ENCODE results near the gene RTL10. TPM values are rescaled to one million over a fixed set of nuclear protein-coding genes. Genes with fewer than 3 reads are reported as not detected.

The RTL10 gene
- total RNA-seq, 3 donors from 2014 or later, result 10.1 to 12.2 (median 11.9) TPM

GRCh38 chr22:19878461-19879245 lies 24.0 kb upstream of the RTL10 start:
- no peak for TF ChIP-seq CTCF (IDR thresholded peaks at IDR 0.05)
- H3K9me3 ChIP-seq, result no peaks in the 10 kb centered on the region
- no peak overlapping the region for H3K4me3 ChIP-seq
- H3K36me3 ChIP-seq (ENCODE audit: low read depth), result no peaks in the 10 kb centered on the region
- peak in 1 of 3 donors; percentile 43 for DNase-seq
- ATAC-seq, result no peak
- peaks cover 20% of the 10 kb centered on the region for H3K4me1 ChIP-seq (ENCODE audit: low read depth)
- intact Hi-C loops (cut with DNase I, micrococcal nuclease), result no loop called here

GRCh38 chr22:19877626-19878339 lies 23.1 kb upstream of the RTL10 start:
- TF ChIP-seq CTCF (IDR thresholded peaks at IDR 0.05), result no peak
- DNase-seq, result peak in 1 of 3 donors; percentile 48
- intact Hi-C loops (cut with DNase I, micrococcal nuclease), result no loop called here
- Histone ChIP-seq H3K36me3 (ENCODE audit: low read depth) (no peaks in the 10 kb centered on the region), H3K9me3 (no peaks in the 10 kb centered on the region), H3K4me1 (ENCODE audit: low read depth) (peaks cover 29% of the 10 kb centered on the region), H3K4me3 (no peak overlapping the region)
- ATAC-seq, result no peak

- Histone ChIP-seq H3K36me3 (ENCODE audit: low read depth) (no peaks in the 10 kb centered on the region), H3K9me3 (no peaks in the 10 kb centered on the region), H3K4me3 (no peak overlapping the region), H3K4me1 (ENCODE audit: low read depth) (peaks cover 29% of the 10 kb centered on the region)
- peak in 2 of 3 donors; percentile 26 to 40 for DNase-seq
- no peak for ATAC-seq
- intact Hi-C loops (cut with DNase I, micrococcal nuclease), result no loop called here
- TF ChIP-seq CTCF (IDR thresholded peaks at IDR 0.05), result no peak
These were observed 22.4 kb upstream of the RTL10 start for GRCh38 chr22:19876941-19877625.

- ATAC-seq, result no peak
- Histone ChIP-seq H3K4me3 (no peak overlapping the region), H3K9me3 (no peaks in the 10 kb centered on the region), H3K4me1 (ENCODE audit: low read depth) (peaks cover 29% of the 10 kb centered on the region), H3K36me3 (ENCODE audit: low read depth) (no peaks in the 10 kb centered on the region)
- TF ChIP-seq CTCF (IDR thresholded peaks at IDR 0.05), result no peak
- peak in 2 of 3 donors; percentile 41 to 47 for DNase-seq
- intact Hi-C loops (cut with DNase I, micrococcal nuclease), result no loop called here
These were observed 21.8 kb upstream of the RTL10 start for GRCh38 chr22:19876314-19876940.

GRCh38 chr22:19875531-19876313 lies 21.0 kb upstream of the RTL10 start:
- H3K4me1 ChIP-seq (ENCODE audit: low read depth), result peaks cover 29% of the 10 kb centered on the region
- H3K36me3 ChIP-seq (ENCODE audit: low read depth), result no peaks in the 10 kb centered on the region
- TF ChIP-seq CTCF (IDR thresholded peaks at IDR 0.05), result no peak
- DNase-seq (peak in 2 of 3 donors; percentile 29 to 52), ATAC-seq (peak; percentile 2)
- H3K9me3 ChIP-seq, result no peaks in the 10 kb centered on the region
- intact Hi-C loops (cut with DNase I, micrococcal nuclease), result no loop called here
- H3K4me3 ChIP-seq, result no peak overlapping the region
